SJSA1 (cell line): ENCODE data around the gene PAK4. TPM values are rescaled to one million over a fixed set of nuclear protein-coding genes. Genes with fewer than 3 reads are reported as not detected.

Experiments
- total RNA-seq: library from RNA; depleted of rRNA; stranded (reverse); fragments of >200 nt; shearing (Covaris generic); gene quantifications from 2 replicates; pipeline ENCODE4 v1.2.3, GENCODE V29; 2014; rRNA removed

The PAK4 gene
- total RNA-seq, 1 experiment from 2014 or later, result 7.2 TPM

Other genes with a start within 250 kb of the PAK4 start
- gene RINL, start 247.5 kb upstream of the PAK4 start, total RNA-seq, result 0.84 TPM in 1 of 2 replicates, not detected in the other
- 48.8 and 75.6 TPM in 2 replicates for gene SIRT2, start 226.2 kb upstream of the PAK4 start, total RNA-seq
- gene NFKBIB, start 225.8 kb upstream of the PAK4 start, total RNA-seq, result 19.3 and 29.8 TPM in 2 replicates
- gene CCER2, start 213.6 kb upstream of the PAK4 start, total RNA-seq, result not detected in 2 replicates
- 17.0 and 19.9 TPM in 2 replicates for gene SARS2, start 195.0 kb upstream of the PAK4 start, total RNA-seq
- gene MRPS12, start 194.8 kb upstream of the PAK4 start, total RNA-seq, result 60.6 and 60.7 TPM in 2 replicates
- gene FBXO17, start 150.0 kb upstream of the PAK4 start, total RNA-seq, result 3.9 and 21.0 TPM in 2 replicates
- 1.5 TPM in 1 of 2 replicates, not detected in the other for gene FBXO27, start 93.2 kb upstream of the PAK4 start, total RNA-seq
- not detected in 2 replicates for gene ACP7, start 41.4 kb upstream of the PAK4 start, total RNA-seq
- not detected in 2 replicates for gene NCCRP1, start 71.2 kb downstream of the PAK4 start, total RNA-seq
- gene SYCN, start 78.5 kb downstream of the PAK4 start, total RNA-seq, result not detected in 2 replicates
- gene IFNL3, start 119.2 kb downstream of the PAK4 start, total RNA-seq, result not detected in 2 replicates
- not detected in 2 replicates for gene IFNL4, start 123.1 kb downstream of the PAK4 start, total RNA-seq
- gene IFNL2, start 142.6 kb downstream of the PAK4 start, total RNA-seq, result not detected in 2 replicates
- not detected in 2 replicates for gene IFNL1, start 170.6 kb downstream of the PAK4 start, total RNA-seq
- not detected in 2 replicates for gene LRFN1, start 195.1 kb downstream of the PAK4 start, total RNA-seq
- 1.4 TPM in 1 of 2 replicates, not detected in the other for gene GMFG, start 210.3 kb downstream of the PAK4 start, total RNA-seq
- gene SAMD4B, start 216.6 kb downstream of the PAK4 start, total RNA-seq, result 48.5 and 49.7 TPM in 2 replicates